Hematopoietic multipotent progenitor cell treated with erythropoietin and hydrocortisone succinate and interleukin-3 and kit ligand, for 17 days (in vitro differentiated cells): ENCODE measurements around the gene PNMA6F.
A peak's percentile ranks its signal among the peaks of the same experiment; 100 is the strongest.
"Not testable (repeated sequence)": the region's sequence is repeated elsewhere in the genome, so short reads cannot be mapped to it uniquely, and the experiment has no call there.

Source experiments
- DNase-seq: peaks from one replicate; pipeline ENCODE4 v3.0.0-alpha.2; 2015; ENCODE audit warnings: low spot score

Gene PNMA6F

DNA sequence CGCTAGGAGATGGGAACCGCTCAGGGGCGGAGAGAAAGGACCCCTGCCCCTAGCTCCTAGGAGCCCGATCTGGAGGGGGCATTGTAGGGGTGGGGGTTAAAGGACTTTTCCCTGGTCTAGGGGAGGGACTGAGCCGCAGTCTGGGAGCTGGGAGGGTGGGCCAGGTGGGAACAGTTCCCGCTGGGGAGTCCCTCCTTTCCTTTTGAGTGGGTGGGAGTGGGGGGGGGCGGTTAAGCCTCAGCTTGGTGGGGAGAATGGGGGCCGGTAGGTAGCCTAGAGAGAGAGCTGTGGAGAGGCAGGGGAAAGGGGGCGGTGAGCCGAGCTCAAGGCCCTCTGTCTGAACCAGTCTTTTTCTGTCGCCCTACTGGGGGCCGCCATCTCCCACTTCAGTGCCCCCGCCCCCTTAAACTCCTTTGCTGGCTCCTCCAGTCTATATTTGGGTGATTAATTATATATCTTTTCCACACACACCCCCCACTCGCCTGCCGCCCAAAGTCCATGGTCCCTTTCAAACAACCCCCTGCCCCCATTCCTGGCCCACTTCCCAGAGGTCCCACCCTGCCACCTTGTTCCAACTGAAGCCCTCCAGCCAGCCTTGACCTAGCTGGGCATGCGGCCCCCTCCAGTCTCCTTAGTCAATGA lies 13.2 kb upstream of the PNMA6F start:
- no peak for DNase-seq

DNA sequence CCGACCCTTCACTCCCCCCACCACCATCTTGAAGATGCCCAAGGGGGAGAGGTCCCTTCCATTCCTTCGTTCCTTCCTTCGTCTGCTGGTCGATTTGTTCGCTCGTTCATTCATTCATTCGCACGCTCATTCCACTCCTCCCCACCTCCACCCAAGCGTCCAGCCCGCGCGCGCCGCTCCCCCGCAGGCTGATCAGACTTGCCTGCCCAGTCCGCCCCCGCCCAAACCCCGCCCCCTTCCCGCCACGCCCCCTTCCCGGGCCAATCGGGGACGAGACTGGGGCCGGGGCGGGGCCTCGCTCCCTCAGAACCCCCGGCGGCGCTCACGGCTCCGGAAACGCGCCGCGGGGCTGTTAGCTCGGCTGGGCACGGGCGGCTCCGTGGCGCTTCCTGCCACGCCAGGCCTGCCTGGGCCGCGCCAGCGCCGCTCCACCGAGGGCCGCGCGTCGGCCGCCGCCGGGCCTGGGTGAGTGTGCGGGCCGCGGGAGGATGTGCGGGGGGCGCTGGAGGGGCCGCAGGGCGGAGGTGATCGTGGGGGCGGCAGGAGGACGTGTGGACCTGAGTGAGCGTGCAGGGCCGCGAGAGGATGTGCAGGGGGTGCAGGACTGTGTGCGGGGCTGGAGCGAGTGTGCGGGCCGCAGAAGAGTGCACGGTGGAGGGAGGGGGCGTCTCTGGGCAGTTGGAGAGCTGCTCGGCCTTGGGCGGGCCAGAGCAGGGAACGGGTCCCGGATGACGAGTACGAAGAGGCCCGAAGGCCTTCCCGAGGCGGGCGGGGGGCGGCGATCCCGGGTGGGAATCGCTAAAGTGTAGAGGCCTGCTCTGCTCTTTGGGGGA lies 12.5 kb upstream of the PNMA6F start, which contains the start of gene ZNF275:
Gene ZNF275 (plus strand): TSS at position 333 of the 833 bp plus-strand sequence. CDS start 2,527 bp downstream, outside the sequence.
- DNase-seq: peak; percentile 65

DNA sequence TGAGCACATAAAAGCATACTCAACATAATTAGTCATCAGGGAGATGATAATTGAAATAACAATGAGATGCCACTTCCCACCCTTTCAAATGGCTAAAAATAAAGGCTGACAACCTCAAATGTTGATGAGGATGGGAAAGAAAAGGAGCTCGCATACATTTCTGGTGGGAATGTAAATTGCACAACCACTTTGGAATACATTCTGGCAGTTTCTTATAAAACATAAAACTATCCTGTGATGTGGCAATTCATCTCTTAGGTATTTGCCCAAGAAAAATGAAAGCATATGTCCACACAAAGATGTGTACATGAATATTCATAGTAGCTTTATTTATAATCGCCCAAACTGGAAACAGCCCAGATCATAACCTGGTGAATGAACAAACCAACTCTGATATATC lies 11.7 kb upstream of the PNMA6F start:
- no peak for DNase-seq

DNA sequence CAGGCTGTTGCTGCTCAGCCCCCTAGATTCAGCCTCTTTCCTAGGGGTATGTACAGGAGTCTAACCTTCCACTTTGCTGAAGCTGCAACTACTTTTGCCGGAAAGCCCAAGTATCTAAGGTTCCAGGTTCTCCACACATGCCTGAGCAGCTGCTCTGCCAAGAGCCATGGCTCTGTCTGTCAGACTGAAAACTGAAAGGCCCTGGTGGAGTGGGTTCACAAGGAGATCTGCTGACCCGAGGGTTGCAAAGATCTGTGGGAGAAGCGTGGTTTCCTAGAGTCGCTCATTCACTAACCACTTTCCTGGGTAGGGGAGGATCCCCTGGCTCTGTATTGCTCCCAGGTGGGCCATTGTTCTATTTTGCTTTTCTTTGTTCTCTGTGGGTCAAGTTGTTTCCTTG lies 6.0 kb upstream of the PNMA6F start:
- DNase-seq: no peak

DNA sequence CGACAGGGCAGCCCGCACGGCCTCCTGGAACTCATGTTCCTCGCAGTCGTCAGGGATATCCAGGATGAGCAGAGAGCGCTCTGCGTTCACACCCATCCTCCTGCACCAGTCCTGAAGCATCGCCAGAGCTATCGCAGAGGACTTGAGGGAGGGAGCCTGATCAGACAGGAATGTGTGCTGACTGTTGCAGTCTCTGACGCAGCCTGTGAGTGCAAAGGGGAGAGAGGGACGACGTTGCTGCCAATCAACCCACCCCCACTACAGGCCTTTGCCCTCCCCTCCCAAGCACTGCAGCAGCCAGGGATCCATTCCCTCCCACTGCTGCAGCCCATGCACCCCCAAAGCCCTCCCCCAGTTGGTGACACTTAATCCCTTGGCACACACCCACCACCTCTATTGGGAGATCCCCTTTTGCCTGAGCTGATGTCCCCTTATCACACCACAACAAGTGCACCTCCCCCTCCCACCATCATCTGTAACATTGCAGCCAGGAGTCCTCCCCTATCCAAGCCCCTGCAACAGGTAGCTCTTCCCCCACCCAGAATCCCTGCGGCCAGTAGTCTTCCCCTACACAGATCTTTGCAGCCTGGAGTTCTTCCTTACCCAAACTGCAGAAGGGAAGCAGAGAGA lies 897 bp downstream of the PNMA6F start:
- DNase-seq: no peak

DNA sequence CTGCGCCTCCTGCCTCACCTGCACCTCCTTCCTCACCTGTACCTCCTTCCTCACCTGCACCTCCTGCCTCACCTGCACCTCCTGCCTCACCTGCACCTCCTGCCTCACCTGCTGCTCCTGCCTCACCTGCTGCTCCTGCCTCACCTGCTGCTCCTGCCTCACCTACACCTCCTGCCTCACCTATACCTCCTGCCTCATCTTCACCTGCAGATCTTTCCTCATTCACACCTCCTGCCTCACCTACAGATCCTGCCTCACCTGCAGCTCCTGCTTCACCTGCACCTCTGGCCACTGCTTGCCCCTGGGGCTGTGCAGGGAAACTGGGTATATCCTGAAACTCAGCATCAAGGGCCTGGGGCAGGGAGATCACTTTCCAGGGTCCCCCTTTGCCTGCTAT lies 1.5 kb downstream of the PNMA6F start:
- not testable (repeated sequence) for DNase-seq

DNA sequence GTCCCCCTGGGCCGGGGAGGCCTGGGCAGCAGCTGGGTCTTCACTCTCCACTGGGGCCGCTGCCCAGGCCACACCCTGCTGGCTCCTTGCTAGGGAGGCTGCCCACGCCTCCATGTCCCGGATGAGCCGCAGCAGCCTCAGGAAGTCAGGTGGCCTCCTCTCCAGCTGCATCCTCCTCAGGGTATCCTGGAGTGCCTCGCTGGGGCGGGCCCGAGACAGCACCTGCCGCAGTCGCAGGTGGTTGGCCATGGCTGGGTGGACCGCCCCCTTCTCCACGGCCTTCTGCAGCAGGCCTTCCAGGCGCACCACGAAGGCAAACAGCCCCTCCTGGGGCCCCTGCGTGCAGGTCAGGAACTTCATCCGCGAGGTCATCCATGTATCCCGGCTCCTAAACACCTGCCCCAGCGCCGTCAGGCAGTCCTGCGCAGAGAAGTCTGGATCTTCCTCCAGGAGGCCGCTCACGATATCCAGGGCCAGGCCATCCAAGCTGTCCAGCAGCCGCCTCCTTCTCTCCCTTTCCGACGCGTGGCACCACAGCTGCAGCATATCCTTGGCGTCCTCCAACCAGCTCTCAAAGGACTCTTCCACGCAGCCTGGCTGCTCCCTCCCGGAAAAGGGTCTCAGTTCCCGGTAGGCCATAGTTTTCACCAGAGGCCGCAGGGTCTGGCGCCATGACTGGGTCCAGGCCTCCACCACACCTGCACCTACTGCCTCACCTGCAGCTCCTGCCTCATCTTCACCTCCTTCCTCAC lies 2.1 kb downstream of the PNMA6F start:
- DNase-seq: no peak

DNA sequence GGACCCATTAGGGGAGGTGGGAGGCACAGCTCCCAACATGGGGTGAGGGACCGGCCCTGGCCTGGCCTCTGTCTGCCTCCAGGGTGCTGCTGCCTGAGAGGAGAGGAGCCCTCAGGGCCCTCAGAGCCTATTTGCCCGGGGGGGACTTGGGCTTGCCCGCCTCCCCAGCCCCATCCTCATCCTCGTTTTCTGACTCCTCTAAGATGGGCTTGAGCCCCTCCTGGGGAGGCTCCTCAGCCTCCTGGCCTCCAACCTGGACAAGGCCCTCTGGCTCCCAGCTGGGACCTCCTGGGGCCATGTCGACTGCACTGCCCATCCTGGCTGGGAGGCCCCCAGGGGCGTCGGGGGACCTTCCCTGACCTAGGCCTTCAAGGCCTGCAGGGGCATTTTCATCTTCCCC lies 2.8 kb downstream of the PNMA6F start:
- no peak for DNase-seq

DNA sequence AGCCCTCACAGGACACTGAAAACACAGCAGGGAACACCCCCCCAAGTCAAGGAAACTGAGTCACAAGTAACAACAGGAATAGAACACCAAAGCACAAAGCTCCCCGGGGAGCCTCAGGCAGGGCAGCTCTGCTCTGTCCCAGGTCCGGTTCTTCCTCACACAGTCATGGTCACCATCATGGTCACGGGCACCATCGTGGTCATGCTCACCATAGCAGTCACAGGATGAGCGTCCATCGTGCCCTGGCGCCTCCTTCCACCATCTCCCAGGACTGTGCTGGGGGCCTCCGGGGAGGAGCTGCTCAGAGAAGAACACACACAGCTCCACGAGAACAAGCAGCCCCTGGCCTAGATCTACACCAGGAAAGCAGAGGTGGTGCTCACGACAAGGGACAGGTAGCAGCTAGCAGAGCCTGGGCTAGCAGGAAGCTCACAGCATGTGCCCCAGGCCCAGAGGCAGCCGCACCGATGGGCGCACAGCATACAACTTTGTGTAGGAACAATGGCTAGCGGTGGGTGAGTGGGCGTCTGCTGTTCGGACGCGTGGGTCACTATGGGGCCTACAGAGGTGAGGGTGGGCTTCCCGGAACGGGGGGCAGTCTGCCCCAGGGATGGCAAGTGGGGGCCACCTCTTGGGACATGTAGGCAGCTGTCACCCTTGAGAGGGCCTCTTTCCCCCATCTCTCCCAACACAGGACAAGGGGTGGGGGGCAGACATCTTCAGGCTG lies 3.4 kb downstream of the PNMA6F start:
- no peak for DNase-seq

DNA sequence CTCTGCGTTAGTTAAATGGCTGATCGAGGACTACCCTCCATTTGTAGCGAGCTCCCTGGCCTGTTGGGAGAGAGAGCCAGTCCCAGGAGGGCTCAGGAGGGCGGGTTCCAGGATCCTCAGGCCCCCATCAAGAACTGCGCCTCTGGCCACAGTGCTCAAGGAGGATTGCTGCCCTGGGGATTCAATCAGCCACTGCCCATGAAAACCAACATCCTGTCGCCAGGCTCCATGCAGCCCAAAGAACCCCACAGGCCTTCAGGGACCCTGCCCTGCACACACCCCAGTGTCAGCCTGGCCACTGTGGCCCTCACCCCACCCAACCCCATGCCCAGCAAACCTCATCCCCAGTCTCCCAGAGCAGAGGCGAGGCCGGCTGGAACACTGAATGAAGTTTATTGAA lies 4.3 kb downstream of the PNMA6F start:
- no peak for DNase-seq

DNA sequence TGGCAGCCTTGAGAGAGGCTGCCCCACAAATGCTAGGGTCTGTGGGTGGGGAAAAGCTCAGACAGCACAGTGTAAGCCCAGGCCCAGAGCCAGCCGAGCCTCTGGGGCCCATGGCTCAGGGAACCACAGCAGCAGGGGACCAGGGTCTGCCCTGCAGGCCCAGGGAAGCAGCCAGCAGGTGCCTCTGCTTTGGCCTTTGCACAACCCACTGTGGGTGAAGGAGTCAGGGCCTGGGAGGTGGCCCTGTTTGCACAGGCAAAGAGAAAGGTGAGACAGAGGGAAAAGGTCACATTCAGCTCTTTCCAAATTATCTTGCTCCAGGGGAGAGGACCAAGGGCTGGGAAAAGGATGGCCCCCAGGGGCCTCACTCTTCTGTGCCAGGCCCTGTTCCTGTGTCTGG lies 8.7 kb downstream of the PNMA6F start:
- no peak for DNase-seq

DNA sequence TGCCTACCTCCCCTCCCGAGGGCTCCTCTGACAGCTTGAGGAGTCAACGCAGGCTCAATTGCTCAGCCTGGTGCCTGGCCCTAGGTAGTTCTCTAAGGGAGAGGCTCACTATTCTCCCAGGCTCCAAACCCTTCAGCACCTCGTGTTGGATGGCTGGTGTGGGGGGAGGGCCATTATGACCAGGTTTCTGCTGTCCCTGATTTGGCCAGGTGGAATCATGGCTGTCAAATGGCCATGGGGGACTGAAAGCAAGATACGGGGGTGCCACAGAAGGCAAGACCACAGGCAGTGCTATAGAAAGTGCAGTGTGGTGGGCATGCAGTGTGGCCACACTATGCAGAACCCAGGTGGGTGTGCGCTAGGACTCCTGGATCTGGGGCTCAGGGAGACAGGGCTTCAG lies 9.5 kb downstream of the PNMA6F start:
- no peak for DNase-seq

DNA sequence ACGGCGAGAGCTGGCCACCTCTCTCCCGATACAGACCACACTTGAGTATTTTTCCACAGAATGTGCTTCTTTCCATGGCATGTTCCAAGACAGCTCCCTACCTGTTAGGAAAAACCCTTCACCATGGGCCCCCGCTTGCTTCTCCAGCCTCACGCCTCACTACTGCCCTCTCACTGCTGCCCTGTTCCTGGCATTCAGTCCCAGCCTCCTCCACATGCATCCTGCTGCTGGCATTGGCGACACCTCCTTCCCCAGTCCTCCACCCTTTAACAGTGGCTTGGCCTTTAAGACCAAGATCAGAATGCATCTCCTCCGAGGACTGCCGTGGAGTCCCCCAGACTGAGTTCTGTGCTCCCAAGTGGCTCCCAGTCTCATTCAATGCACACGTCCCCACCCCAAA lies 10.7 kb downstream of the PNMA6F start:
- no peak for DNase-seq

DNA sequence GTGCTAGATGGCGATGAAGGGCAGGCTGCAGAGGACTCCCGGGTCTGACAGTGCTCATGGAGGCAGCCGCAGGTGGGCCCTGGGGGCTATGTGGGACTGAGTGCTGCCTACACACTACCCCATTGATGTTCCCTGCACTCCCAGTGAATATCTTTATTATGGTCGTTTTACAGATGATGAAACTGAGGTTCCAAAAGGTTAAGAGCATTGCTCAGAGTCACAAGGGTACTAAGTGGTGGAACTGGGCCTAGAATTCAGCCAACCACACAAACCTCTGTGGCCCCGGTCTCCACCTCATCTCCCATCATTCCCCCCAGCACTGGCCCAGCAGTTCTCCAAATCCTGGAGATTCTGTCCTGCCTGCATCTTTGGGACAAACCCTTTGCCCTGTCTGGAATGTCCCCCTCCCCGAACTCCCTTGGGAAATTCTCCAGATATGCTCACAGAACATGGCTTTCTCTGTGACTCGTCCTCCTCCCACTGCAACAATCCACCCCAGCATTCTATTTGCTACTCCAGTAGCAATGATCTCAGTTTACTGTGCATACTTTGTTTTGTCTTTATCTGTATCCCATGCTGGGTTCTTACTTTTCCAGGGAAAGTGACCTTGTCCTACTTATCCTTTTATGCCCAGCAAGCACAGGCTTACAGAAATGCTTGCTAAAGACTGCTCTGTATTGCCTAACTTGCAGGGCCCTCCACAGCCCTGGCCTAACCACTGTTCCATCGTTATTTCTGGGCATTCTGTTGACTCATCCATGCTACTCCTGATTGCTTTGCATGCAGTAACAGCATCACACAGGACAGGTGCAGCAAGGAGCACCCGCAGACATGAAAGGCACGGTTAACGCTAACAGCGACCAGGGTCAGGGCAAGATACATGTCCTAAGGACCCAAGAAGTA lies 14.0 kb downstream of the PNMA6F start:
- DNase-seq: no peak

DNA sequence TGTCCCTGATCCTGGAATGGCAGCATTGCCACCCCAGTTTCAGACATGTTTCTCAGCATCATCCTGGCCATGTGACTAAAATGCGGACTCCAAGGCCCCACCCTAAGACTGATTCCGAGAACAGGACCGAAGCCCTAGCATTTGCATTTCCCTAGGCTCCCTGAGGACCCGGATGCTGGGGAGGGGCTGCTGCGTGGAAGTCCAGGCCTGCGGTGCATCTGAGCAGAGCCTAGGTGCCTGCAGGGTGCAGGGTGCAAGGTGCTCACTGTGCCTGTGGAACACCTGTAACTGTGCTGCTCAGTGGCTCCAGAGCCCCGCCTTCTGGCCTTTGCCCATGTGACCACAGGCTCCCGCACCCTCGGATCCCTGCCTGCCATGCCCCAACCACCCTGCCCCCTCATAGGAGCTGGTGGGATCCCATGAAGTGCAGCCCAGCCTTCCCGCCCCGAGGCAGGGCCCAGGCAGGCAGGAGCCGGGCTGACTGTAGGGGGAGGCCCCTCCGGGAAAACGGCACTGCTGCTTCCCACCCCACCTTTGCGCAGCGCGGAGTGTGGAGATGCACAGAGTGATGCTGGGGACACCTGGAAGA lies 14.9 kb downstream of the PNMA6F start:
- no peak for DNase-seq

DNA sequence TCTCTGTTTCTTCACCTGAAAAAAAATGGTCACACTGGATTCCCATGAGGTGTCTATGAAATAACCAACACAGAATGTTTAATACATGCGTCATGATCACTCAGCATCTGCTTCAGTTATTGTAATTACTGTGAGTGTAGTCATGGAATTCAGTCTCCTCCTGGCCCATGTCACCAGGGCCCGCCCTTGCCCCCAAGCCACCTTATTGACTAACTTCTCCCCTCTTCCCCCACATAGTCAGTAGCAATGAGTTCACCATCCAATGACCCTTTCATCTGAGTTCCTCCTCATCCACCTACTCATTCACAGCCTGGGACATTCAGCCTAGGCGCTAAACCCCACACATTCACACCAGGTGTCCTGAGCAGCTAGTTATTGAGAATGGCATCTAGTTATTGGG lies 15.6 kb downstream of the PNMA6F start:
- no peak for DNase-seq

DNA sequence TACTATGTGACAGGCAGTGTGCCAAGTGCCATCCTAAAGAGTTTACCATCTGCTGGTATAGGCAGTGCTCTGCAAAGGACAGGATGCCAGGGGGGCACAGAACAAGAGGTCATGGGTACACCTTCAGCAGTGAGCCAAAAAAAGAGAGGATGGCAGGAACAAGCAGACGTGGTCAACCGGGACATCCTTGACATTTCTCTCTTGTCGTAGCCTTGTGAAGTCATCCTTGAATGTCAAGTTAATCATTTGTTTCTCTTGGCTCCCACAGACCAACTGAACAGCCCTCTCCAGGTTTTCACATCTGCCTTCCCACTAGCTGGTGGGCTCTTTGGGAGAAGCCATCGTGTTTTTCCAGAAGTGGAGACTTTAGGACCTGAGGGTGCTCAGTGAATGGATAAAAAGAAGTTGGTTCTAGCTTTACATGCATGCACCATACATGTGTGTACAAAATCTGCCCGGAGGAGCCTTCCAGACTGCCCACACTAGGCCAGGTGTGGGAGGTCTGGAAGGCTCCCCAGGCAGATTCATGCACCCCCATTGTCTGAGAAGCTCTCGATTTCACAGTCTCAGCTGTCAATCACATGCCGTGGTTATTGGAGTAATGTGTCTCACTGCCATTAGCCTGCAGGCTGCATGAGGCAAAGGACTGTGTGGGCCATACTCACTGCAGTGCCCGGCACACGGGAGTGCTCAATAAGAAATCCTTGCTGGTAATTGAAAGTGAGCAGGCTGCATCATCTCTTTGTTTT lies 16.4 kb downstream of the PNMA6F start:
- no peak for DNase-seq

DNA sequence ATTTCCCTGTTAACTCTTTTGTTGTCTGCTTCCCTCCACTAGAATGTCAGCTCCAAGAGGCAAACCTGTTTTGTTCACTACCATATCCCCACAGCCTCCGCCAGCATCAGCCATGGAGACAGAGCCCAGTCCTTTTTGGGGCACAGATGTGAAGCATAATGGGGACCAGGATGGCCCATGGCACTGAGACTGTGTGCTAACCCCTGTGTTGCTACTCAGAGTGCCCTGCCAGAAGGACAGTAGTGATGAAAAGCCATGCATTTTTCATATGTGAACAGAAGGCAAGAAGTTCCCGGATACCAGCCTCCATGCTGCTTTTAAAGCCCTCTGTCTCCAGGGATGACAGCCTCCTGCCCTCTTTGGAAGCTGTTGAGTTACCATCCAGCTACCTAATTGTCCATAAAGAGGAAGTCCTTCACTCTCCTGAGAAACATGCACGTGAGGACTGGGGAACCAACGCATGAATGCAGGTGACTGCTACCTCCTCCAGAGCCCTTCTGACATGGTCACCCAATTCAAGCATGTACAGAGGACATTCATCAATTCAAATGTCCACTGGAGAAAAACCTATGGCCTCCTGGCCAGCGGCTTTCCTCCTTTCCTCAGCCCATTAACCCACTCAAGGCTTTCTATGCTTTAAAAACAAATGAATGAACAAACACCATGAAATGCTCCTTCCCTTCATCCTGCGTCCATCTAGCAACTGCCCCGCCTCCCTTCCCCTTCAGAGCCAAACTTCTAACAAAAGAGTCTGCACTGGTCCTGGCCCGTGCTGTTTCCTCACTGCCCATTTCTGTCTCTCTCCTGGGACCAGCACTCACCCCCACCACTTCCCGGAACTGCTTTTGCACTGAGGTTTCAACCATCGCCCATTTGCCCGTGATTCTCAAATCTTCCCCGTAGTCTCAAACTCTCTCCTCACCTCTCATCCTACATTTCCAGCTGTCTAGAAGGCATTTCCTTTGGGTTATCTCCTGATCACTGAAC lies 18.0 kb downstream of the PNMA6F start:
- no peak for DNase-seq
